ENCODE data around the gene ATP6AP1. TPM values are rescaled to one million over a fixed set of nuclear protein-coding genes. Genes with fewer than 3 reads are reported as not detected.
A peak's percentile ranks its signal among the peaks of the same experiment; 100 is the strongest.

ATP6AP1 gene
- 33.2 and 36.1 TPM in 2 replicates for total RNA-seq (ENCODE audit: low replicate concordance)

- no peak for TF ChIP-seq CTCF (IDR thresholded peaks at IDR 0.05; ENCODE audit: insufficient read depth, low read length)
- DNase-seq (ENCODE audit: low read depth), result peak; percentile 93
- H3K4me3 ChIP-seq (ENCODE audit: low read depth, low read length), result peak within 1 kb of the TSS; percentile 74
Measured at GRCh38 chrX:154428176-154429171, at the start of gene ATP6AP1. Gene ATP6AP1, plus strand, starts transcription at chrX:154428677. Its CDS starts 16 bp downstream, at chrX:154428693.

GRCh38 chrX:154378799-154379568 is 49.5 kb upstream of the ATP6AP1 start, which contains the start of gene EMD:
Gene EMD, plus strand, starts transcription at chrX:154379295. Its CDS starts 190 bp downstream, at chrX:154379485.
- peak; percentile 95 for DNase-seq (ENCODE audit: low read depth)
- no peak for TF ChIP-seq CTCF (IDR thresholded peaks at IDR 0.05; ENCODE audit: insufficient read depth, low read length)
- H3K4me3 ChIP-seq (ENCODE audit: low read depth, low read length), result peak within 1 kb of the TSS; percentile 75

- TF ChIP-seq CTCF (IDR thresholded peaks at IDR 0.05; ENCODE audit: insufficient read depth, low read length), result no peak
- no peak for DNase-seq (ENCODE audit: low read depth)
- peak overlapping the region; percentile 75 for H3K4me3 ChIP-seq (ENCODE audit: low read depth, low read length)
Measured at GRCh38 chrX:154379569-154379951, 48.9 kb upstream of the ATP6AP1 start.

DNA sequence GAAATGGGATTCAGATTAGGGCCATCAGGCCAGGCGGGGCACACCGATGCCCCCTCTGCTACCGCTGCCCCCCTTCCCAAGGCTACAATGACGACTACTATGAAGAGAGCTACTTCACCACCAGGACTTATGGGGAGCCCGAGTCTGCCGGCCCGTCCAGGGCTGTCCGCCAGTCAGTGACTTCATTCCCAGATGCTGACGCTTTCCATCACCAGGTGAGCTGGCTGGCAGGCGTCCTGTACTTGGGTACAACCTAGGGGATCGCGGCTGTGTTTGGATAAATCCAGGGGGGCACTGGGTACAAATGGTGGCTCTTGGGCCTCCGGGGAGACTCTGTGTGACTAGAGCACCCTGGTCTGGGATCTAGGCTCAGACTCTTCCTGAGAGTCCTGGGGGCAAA is 48.3 kb upstream of the ATP6AP1 start:
- no peak for DNase-seq (ENCODE audit: low read depth)
- peak overlapping the region; percentile 75 for H3K4me3 ChIP-seq (ENCODE audit: low read depth, low read length)
- TF ChIP-seq CTCF (IDR thresholded peaks at IDR 0.05; ENCODE audit: insufficient read depth, low read length), result no peak

- no peak for TF ChIP-seq CTCF (IDR thresholded peaks at IDR 0.05; ENCODE audit: insufficient read depth, low read length)
- peak overlapping the region; percentile 75 for H3K4me3 ChIP-seq (ENCODE audit: low read depth, low read length)
- DNase-seq (ENCODE audit: low read depth), result no peak
Measured at GRCh38 chrX:154380787-154381186, 47.7 kb upstream of the ATP6AP1 start.

DNA sequence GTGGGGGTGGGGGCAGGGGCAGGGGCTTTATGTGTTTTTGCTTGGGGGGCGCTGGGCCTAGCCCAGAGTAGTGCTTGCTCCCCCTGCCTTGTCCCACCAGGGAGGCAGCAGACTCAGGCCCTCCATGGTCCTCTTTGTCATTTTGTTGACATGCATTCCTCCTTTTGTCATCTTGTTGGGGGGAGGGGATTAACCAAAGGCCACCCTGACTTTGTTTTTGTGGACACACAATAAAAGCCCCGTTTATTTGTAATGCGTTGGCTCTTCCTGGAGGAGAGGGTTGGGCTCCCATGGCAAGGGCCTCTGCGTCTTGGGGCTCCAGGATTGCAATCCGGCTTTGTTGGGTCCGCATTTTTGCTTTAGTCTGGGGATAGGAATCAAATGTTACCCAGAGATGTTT is 47.2 kb upstream of the ATP6AP1 start:
- TF ChIP-seq CTCF (IDR thresholded peaks at IDR 0.05; ENCODE audit: insufficient read depth, low read length), result no peak
- no peak overlapping the region for H3K4me3 ChIP-seq (ENCODE audit: low read depth, low read length)
- DNase-seq (ENCODE audit: low read depth), result no peak
